Mucosa of descending colon (tissue), 3 donors: ENCODE data around the gene NFKBIZ. TPM values are rescaled to one million over a fixed set of nuclear protein-coding genes. Genes with fewer than 3 reads are reported as not detected.
A peak's percentile ranks its signal among the peaks of the same experiment; 100 is the strongest.

Experiments
- ATAC-seq: fragments of 200-7000 bp; cut with Tn5 transposase; one replicate; pipeline ENCODE4 v1.9.1; 2020; ENCODE audit warnings: mild to moderate bottlenecking, moderate library complexity
- DNase-seq, 3 donors: peaks; one replicate each; pipeline ENCODE4 v3.0.0-alpha.2; 2020
- H3K36me3 ChIP-seq: fragments of 200-600 bp; one replicate; pipeline ENCODE4 v1.8.0; 2021; ENCODE audit warnings: low read depth, mild to moderate bottlenecking
- H3K4me1 ChIP-seq: fragments of 200-600 bp; one replicate; pipeline ENCODE4 v1.8.0; 2021; ENCODE audit warnings: low read depth, mild to moderate bottlenecking
- H3K4me3 ChIP-seq: fragments of 200-600 bp; one replicate; pipeline ENCODE4 v1.8.0; 2021; ENCODE audit warnings: mild to moderate bottlenecking
- H3K9me3 ChIP-seq: fragments of 200-600 bp; one replicate; pipeline ENCODE4 v1.8.0; 2021; ENCODE audit warnings: mild to moderate bottlenecking
- intact Hi-C, 2 donors: fragments of 100-400 bp; cut with DNase I in 1 of 2; cut with micrococcal nuclease in 1 of 2; formaldehyde crosslinking; loops; one replicate each; pipeline versions ENCODE4 v1.11.0 to v1.11.1; 2022; cut with DNase I, micrococcal nuclease
- total RNA-seq, 3 donors: library from RNA; stranded (reverse); fragmentation: NEBNext Ultra II Directional in 2 of 3; extraction: Animal tissue kit (Norgen Biotek cat#: 25700) in 2 of 3; gene quantifications; one replicate each; pipeline versions ENCODE4 v1.2.1 to v1.2.4, GENCODE V29; 2021 to 2023
- TF ChIP-seq, protein P1 (sequence below): fragments of 200-600 bp; IDR thresholded peaks from one replicate; pipeline ENCODE4 v1.8.0; 2022; ENCODE audit warnings: antibody characterized with exemption, mild to moderate bottlenecking
- donor health status: DM: no; HTN: no; CAD: no; lungs with moderate emphysema.
- donor health status: DM: no; HTN: no; CAD: no.
- donor health status: DM: no; HTN: yes; CAD: no.

The NFKBIZ gene
- total RNA-seq, 3 donors from 2014 or later: 85.0 to 97.5 (median 91.5) TPM

DNA sequence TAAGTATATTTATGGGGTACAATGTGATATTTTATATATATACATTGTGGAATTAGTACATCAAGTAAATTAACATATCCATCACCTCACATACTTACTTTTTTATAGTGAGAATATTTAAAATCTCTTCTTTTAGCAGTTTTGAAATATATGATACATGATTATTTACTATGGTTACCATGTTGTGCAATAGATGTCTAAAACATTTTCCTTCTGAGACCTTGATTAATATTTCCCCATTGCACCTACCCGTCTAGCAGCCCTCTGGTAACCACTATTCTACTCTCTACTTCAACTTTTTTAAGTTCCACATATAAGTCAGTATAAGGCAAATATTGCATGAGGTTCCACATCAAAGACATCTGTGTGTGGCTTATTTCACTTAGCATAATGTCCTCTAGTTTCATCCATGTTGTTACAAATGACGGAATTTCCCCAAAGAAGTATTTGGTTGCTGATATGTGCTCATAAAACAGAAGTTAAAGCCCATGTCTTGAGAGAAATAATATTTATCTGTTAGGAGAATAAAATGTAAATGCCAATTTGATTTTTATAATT lies 29.6 kb upstream of the NFKBIZ start:
- H3K36me3 ChIP-seq: no peaks in the 10 kb centered on the region
- H3K4me3 ChIP-seq: no peak overlapping the region
- no peak for DNase-seq
- H3K9me3 ChIP-seq: no peaks in the 10 kb centered on the region
- ATAC-seq: no peak
- TF ChIP-seq, protein P1, sequence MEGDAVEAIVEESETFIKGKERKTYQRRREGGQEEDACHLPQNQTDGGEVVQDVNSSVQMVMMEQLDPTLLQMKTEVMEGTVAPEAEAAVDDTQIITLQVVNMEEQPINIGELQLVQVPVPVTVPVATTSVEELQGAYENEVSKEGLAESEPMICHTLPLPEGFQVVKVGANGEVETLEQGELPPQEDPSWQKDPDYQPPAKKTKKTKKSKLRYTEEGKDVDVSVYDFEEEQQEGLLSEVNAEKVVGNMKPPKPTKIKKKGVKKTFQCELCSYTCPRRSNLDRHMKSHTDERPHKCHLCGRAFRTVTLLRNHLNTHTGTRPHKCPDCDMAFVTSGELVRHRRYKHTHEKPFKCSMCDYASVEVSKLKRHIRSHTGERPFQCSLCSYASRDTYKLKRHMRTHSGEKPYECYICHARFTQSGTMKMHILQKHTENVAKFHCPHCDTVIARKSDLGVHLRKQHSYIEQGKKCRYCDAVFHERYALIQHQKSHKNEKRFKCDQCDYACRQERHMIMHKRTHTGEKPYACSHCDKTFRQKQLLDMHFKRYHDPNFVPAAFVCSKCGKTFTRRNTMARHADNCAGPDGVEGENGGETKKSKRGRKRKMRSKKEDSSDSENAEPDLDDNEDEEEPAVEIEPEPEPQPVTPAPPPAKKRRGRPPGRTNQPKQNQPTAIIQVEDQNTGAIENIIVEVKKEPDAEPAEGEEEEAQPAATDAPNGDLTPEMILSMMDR: no peak
- intact Hi-C loops: no loop called here
- H3K4me1 ChIP-seq: no peaks in the 10 kb centered on the region

DNA sequence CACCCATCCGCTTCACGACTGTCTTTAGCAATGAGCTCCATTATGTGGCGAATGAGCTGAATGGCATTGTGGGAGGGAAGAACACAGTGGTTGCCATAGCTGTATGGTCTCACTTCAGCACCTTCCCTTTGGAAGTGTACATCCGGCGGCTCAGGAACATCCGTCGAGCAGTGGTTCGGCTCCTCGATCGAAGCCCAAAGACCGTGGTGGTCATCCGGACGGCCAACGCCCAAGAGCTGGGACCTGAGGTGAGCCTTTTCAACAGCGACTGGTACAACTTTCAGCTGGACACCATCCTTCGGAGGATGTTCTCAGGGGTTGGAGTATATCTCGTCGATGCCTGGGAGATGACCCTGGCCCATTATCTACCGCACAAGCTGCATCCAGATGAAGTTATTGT lies 27.8 kb upstream of the NFKBIZ start:
- Histone ChIP-seq H3K9me3 (no peaks in the 10 kb centered on the region), H3K4me1 (peaks cover 4% of the 10 kb centered on the region), H3K4me3 (no peak overlapping the region), H3K36me3 (no peaks in the 10 kb centered on the region)
- TF ChIP-seq, protein P1: no peak
- intact Hi-C loops: no loop called here
- ATAC-seq: no peak
- DNase-seq: peak in 1 of 3 donors; percentile 46

DNA sequence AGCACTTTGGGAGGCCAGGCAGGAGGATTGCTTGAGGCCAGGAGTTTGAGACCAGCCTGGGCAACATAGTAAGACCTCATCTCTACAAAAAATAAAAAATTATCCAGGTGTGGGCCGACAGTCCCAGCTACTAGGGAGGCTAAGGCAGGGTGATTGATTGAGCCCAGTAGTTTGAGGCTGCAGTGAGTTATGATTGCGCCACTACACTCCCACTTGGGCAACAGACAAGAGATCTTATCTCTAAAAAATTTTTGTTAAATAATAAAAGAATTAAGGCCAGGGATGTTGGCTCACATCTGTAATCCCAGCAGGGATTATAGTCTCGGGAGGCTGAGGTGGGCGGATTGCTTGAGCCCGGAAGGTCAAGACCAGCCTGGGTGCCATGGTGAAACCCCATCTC lies 25.8 kb upstream of the NFKBIZ start:
- TF ChIP-seq, protein P1: no peak
- Histone ChIP-seq H3K4me1 (peaks cover 12% of the 10 kb centered on the region), H3K9me3 (no peaks in the 10 kb centered on the region), H3K36me3 (no peaks in the 10 kb centered on the region), H3K4me3 (no peak overlapping the region)
- ATAC-seq (no peak), DNase-seq (no peak)
- intact Hi-C loops: no loop called here

DNA sequence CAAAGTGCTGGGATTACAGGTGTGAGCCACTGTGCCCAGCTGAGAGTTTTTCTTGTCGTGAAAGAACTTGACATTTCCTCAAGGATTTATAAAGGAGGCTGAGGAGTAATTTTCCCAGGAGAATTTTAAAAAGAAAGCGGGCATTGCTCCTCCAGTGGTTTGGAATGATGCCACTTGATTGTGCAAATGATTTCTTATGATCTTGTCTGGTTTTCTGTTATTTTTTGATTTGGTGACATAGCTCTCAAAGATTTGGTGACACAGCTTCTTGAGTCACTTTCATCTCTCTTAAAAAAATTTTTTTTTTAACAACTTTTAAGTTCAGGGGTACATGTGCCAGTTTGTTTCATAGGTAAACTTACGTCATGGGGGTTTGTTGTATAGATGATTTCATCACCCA lies 24.6 kb upstream of the NFKBIZ start:
- Histone ChIP-seq H3K4me1 (peaks cover 17% of the 10 kb centered on the region), H3K36me3 (no peaks in the 10 kb centered on the region), H3K4me3 (no peak overlapping the region), H3K9me3 (no peaks in the 10 kb centered on the region)
- intact Hi-C loops: no loop called here
- ATAC-seq (no peak), DNase-seq (no peak)
- TF ChIP-seq, protein P1: no peak

DNA sequence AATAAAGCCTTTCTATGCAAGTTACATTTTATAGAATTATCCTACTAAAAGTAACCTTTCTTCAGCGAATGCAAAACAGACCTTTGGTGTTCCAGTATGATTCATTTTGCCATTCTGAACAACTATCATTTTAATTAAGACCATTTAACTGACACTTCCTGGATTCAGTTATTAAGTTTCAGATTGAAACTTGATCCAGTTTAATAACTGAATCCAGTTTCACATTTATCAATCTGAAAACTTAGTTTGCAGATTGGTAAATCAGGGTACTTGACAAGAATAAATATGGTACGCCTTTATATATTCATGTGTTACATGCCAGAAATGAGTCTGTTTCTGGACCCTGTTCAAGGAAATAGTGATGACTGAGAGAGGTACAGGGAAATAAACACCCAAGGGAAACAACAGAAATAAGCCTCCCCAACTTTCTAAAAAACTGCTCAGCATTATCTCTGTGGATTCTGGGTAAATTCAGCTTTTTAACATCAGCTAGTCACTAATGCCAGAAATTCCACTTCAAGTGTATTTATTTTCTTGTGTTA lies 23.3 kb upstream of the NFKBIZ start:
- Histone ChIP-seq H3K36me3 (no peaks in the 10 kb centered on the region), H3K9me3 (no peaks in the 10 kb centered on the region), H3K4me1 (peaks cover 17% of the 10 kb centered on the region), H3K4me3 (no peak overlapping the region)
- DNase-seq (no peak), ATAC-seq (no peak)
- TF ChIP-seq, protein P1: no peak
- intact Hi-C loops: no loop called here
